HL-60 (cell line): ENCODE results near the gene RGS6.

Experiments
- DNase-seq, 2 experiments: peaks; one replicate each; pipeline ENCODE4 v3.0.0-alpha.2; 2010 to 2020; ENCODE audit warnings: low read depth in 1 of 2, low spot score in 1 of 2
- H3K27ac ChIP-seq: fragments of 250-450 bp; sonication (Bioruptor Pico); replicated peaks from 2 replicates; pipeline ENCODE4 v1.5.1; 2020; ENCODE audit warnings: mild to moderate bottlenecking, moderate library complexity
- H3K27me3 ChIP-seq: fragments of 250-450 bp; sonication (Bioruptor Pico); 2 replicates; pipeline ENCODE4 v1.5.1; 2021; ENCODE audit warnings: mild to moderate bottlenecking, moderate library complexity; ENCODE audit not compliant: insufficient read depth, poor library complexity, severe bottlenecking
- H3K4me3 ChIP-seq: replicated peaks from 2 replicates; pipeline ENCODE4 v1.5.1; 2011; ENCODE audit warnings: mild to moderate bottlenecking, control low read depth, low read length; ENCODE audit not compliant: insufficient read depth
- GABPA ChIP-seq: IDR thresholded peaks from 2 replicates; pipeline ENCODE4 v1.6.1; 2012; ENCODE audit warnings: low read depth
- POLR2AphosphoS5 ChIP-seq: IDR thresholded peaks from 2 replicates; pipeline ENCODE4 v1.6.1; 2012; ENCODE audit warnings: low read depth
- SPI1 ChIP-seq: IDR thresholded peaks from 2 replicates; pipeline ENCODE4 v1.6.1; 2012; ENCODE audit warnings: low read depth, mild to moderate bottlenecking, borderline replicate concordance
- TF ChIP-seq, protein P1 (sequence below): IDR thresholded peaks from 2 replicates; pipeline ENCODE4 v1.6.1; 2012; ENCODE audit warnings: low read depth; ENCODE audit not compliant: insufficient replicate concordance
- TF ChIP-seq, protein P2 (sequence below): IDR thresholded peaks from one replicate; pipeline ENCODE4 v1.5.1; 2011; ENCODE audit warnings: low read length, control low read depth, inconsistent platforms; ENCODE audit not compliant: insufficient read depth

Gene RGS6

DNA sequence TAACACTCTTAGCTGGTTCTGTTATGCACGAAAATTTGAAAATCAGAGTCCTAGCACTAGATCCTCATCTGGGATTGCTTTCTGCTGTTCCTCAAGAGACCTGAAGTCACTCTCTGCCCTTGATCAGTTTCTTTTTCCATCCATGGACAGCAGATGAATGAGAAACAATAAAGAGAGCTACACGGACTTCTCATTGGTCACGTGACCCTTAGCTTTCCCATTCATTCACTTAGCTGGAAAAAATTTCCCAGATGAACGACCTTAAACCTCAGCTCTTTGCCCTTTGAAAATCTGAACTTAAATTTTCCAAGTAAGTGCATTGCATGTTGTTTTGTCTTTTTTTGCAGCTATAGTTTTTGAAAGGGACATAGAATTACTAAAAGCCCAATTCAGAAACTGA is 27.2 kb upstream of the RGS6 start:
- no peak overlapping the region for H3K27ac ChIP-seq
- H3K4me3 ChIP-seq = no peak overlapping the region
- no peak for DNase-seq
- H3K27me3 ChIP-seq = no peaks in the 10 kb centered on the region
- TF ChIP-seq, protein P1, sequence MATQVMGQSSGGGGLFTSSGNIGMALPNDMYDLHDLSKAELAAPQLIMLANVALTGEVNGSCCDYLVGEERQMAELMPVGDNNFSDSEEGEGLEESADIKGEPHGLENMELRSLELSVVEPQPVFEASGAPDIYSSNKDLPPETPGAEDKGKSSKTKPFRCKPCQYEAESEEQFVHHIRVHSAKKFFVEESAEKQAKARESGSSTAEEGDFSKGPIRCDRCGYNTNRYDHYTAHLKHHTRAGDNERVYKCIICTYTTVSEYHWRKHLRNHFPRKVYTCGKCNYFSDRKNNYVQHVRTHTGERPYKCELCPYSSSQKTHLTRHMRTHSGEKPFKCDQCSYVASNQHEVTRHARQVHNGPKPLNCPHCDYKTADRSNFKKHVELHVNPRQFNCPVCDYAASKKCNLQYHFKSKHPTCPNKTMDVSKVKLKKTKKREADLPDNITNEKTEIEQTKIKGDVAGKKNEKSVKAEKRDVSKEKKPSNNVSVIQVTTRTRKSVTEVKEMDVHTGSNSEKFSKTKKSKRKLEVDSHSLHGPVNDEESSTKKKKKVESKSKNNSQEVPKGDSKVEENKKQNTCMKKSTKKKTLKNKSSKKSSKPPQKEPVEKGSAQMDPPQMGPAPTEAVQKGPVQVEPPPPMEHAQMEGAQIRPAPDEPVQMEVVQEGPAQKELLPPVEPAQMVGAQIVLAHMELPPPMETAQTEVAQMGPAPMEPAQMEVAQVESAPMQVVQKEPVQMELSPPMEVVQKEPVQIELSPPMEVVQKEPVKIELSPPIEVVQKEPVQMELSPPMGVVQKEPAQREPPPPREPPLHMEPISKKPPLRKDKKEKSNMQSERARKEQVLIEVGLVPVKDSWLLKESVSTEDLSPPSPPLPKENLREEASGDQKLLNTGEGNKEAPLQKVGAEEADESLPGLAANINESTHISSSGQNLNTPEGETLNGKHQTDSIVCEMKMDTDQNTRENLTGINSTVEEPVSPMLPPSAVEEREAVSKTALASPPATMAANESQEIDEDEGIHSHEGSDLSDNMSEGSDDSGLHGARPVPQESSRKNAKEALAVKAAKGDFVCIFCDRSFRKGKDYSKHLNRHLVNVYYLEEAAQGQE = no peak
- TF ChIP-seq, protein P2, sequence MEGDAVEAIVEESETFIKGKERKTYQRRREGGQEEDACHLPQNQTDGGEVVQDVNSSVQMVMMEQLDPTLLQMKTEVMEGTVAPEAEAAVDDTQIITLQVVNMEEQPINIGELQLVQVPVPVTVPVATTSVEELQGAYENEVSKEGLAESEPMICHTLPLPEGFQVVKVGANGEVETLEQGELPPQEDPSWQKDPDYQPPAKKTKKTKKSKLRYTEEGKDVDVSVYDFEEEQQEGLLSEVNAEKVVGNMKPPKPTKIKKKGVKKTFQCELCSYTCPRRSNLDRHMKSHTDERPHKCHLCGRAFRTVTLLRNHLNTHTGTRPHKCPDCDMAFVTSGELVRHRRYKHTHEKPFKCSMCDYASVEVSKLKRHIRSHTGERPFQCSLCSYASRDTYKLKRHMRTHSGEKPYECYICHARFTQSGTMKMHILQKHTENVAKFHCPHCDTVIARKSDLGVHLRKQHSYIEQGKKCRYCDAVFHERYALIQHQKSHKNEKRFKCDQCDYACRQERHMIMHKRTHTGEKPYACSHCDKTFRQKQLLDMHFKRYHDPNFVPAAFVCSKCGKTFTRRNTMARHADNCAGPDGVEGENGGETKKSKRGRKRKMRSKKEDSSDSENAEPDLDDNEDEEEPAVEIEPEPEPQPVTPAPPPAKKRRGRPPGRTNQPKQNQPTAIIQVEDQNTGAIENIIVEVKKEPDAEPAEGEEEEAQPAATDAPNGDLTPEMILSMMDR = no peak
- TF ChIP-seq POLR2AphosphoS5 (no peak), GABPA (no peak), SPI1 (no peak)

DNA sequence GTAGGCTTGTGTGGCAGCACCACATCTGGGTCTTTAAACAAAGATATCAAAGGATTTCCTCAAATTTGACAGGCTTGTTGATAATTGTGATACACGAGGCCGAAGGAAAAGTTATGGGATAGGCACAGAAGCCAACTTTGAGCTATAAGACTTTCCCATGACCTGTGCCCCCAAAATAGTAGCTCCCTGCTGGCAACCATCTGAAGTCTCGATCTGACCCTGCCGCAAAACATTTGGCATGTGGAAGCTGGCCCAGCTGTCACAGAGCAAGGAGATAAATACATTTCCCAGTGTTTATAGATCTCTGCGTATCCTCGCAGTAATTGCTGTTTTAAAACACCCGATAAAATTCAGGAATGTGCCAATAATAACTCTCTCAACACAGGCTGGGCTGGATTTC is 26.4 kb upstream of the RGS6 start:
- no peak overlapping the region for H3K27ac ChIP-seq
- H3K27me3 ChIP-seq = no peaks in the 10 kb centered on the region
- DNase-seq = no peak
- H3K4me3 ChIP-seq = no peak overlapping the region
- TF ChIP-seq GABPA = no peak
- TF ChIP-seq SPI1 = no peak
- TF ChIP-seq POLR2AphosphoS5 = no peak
- TF ChIP-seq, protein P2 = no peak
- TF ChIP-seq, protein P1 = no peak

DNA sequence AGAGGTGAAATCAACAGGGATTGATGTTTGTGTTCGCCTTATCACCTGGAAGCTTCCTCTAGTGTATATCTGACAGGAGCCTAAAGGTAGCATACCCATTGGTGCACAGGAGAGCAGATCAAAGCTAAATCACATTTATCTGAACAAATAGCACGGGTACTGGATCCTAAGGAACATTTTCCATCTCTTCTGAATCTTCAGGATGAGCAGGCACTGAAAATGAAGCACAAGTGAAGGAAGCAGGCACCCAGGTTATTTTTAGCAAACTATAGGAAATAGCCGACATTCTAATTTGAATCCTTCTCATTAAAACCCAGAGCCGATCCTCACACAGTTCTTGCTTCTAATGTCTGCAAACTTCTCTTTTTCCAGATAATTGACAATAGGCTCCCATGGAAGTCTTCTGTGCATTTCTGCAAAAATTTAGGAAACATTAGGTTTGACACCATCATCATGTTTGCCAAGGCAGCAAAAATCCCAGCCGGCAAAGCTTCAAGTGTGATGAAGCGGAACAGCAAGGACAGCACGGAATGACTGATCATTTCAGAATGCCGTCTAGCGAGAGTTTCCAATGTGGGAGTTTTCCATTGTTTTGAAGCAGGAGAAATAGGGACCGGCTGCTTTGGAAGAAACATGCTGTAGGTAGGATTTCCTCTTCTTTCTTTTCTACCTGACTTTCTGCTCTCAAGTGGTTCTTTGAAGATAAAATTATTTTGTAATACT is 24.3 kb upstream of the RGS6 start:
- no peak overlapping the region for H3K27ac ChIP-seq
- no peak overlapping the region for H3K4me3 ChIP-seq
- DNase-seq = no peak
- TF ChIP-seq, protein P2 = no peak
- TF ChIP-seq, protein P1 = no peak
- no peak for TF ChIP-seq POLR2AphosphoS5
- TF ChIP-seq GABPA = no peak
- TF ChIP-seq SPI1 = no peak
- H3K27me3 ChIP-seq = no peaks in the 10 kb centered on the region
